Endodermal cell (in vitro differentiated cells): ENCODE results near the gene PTPRC. TPM values are rescaled to one million over a fixed set of nuclear protein-coding genes. Genes with fewer than 3 reads are reported as not detected.

ENCODE experiments used
- DNase-seq: peaks from one replicate; pipeline ENCODE4 v3.0.0-alpha.2; 2017
- H3K27ac ChIP-seq: 2 replicates; pipeline ENCODE4 v1.5.1; 2013; ENCODE audit warnings: mild to moderate bottlenecking, low read depth, low read length, moderate library complexity
- H3K27me3 ChIP-seq: 2 replicates; pipeline ENCODE4 v1.6.1; 2013; ENCODE audit warnings: mild to moderate bottlenecking, low read length, moderate library complexity; ENCODE audit not compliant: insufficient read depth, control insufficient read depth, poor library complexity, severe bottlenecking
- H3K36me3 ChIP-seq: 2 replicates; pipeline ENCODE4 v1.7.0; 2013; ENCODE audit warnings: mild to moderate bottlenecking, low read length, moderate library complexity; ENCODE audit not compliant: control insufficient read depth, insufficient read depth
- H3K4me1 ChIP-seq: one replicate; pipeline ENCODE4 v1.7.0; 2013; ENCODE audit warnings: low read length; ENCODE audit not compliant: control insufficient read depth, insufficient read depth
- H3K4me3 ChIP-seq: 2 replicates; pipeline ENCODE4 v1.5.1; 2013; ENCODE audit warnings: mild to moderate bottlenecking, low read length, moderate library complexity
- H3K9ac ChIP-seq: 2 replicates; pipeline ENCODE4 v1.6.1; 2013; ENCODE audit warnings: mild to moderate bottlenecking, low read length, moderate library complexity; ENCODE audit not compliant: poor library complexity, severe bottlenecking; ENCODE audit errors: extremely low read depth
- H3K9me3 ChIP-seq: 2 replicates; pipeline ENCODE4 v1.6.1; 2013; ENCODE audit warnings: mild to moderate bottlenecking, low read length, moderate library complexity; ENCODE audit not compliant: control insufficient read depth
- H3K27ac Mint-ChIP-seq: 2 replicates; pipeline ENCODE4 v1.8.0; 2020; ENCODE audit warnings: mixed read lengths
- H3K27me3 Mint-ChIP-seq: 2 replicates; pipeline ENCODE4 v1.8.0; 2021; ENCODE audit warnings: mild to moderate bottlenecking, mixed read lengths; ENCODE audit not compliant: insufficient read depth
- H3K36me3 Mint-ChIP-seq: 2 replicates; pipeline ENCODE4 v1.8.0; 2020; ENCODE audit warnings: low read depth, mixed read lengths
- H3K4me1 Mint-ChIP-seq: 2 replicates; pipeline ENCODE4 v1.8.0; 2020; ENCODE audit warnings: mixed read lengths
- H3K4me3 Mint-ChIP-seq: 2 replicates; pipeline ENCODE4 v1.8.0; 2020; ENCODE audit warnings: mild to moderate bottlenecking, moderate library complexity, mixed read lengths
- H3K9me3 Mint-ChIP-seq: 2 replicates; pipeline ENCODE4 v1.8.0; 2020; ENCODE audit warnings: mild to moderate bottlenecking, mixed read lengths
- WGBS, 2 experiments: methylation state at CpG; one replicate each; pipeline versions ENCODE4 v1.1.5 to v1.1.7; 2013; ENCODE audit warnings: missing lambda C conversion rate in 2 of 2, mixed read lengths in 1 of 2; ENCODE audit not compliant: insufficient coverage in 1 of 2, insufficient read length in 1 of 2; 5-methylcytosine and 5-hydroxymethylcytosine counted together
- total RNA-seq, 2 donors: library from RNA; stranded (reverse); fragmentation: NEBNext Ultra II Directional in 1 of 2; extraction: Animal tissue kit (Norgen Biotek cat#: 25700) in 1 of 2; gene quantifications; 2 replicates in 1 of 2; 3 replicates in 1 of 2; pipeline ENCODE4 v1.2.1, GENCODE V29; 2021
- TF ChIP-seq, protein P1 (sequence below): fragments of 200-600 bp; sonication (generic); conservative IDR thresholded peaks from 2 replicates; pipeline ENCODE4 v1.5.0; 2021; ENCODE audit warnings: antibody characterized with exemption, mild to moderate bottlenecking

PTPRC gene
- total RNA-seq, 2 donors from 2014 or later: 0.11 TPM; not detected in 1

DNA sequence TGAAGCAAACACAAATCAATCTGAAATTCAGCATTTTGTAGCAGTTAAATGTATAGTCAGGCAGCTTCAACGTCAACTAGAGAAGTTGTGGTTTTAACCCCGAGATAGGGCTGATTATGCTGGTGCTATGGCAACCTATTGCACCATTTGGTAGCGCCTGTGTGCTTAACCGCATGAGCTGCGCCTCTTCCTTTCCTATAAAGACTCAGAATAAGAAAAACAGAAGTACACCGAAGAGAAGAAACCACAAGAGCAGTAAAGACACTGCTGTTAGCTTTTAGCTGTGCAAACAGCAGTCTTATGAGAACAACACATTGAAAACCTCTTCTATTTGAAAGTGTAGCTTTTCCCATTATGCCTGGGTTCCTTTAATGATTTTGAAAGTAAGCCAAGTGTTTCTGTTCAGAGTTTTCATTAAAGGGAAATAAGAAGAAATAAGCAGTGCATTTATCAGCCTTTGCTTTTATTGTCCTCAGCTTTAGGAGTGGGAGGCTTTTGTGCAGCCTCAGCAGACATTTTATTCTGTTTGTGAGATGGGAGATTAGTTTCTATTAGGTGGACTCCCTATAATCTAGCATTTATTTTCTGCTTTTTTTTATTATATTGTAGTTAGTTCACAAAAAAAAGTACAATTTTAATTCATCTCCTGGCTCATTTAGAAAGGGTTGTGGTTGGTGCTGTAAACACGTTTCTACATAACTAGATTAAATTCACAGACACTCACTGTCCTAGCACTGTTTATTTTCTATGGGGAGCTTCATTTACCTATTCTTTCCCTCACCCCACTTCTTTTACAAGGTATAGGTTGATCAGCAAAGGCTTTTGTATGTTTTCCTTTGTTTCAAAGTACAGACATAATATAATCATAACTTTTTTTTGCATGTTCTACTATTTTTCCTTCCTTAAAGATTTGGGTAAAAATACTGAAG lies 43.3 kb downstream of the PTPRC start:
- no peak overlapping the region for H3K9ac ChIP-seq
- no peak overlapping the region for H3K4me3 Mint-ChIP-seq

DNA sequence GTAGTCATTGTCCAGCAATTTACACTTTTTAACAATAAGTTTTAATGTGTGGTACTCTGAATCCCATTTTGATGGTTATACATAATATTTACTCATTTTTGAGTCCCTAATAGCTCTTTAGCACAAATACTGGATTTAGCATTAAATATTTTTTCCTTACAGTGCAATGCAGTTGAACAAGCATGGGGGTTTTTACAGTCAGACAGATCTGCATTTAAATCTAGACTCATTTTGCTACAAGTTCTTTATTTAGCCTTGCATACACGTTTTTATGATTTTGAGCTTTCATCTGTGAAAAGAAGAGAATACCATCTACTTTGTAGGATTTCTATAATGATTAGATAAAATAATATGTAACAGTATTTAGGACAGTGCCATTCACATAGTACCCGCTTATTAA lies 44.0 kb downstream of the PTPRC start:
- peak overlapping the region; percentile 94 for H3K27ac ChIP-seq
- TF ChIP-seq, protein P1, sequence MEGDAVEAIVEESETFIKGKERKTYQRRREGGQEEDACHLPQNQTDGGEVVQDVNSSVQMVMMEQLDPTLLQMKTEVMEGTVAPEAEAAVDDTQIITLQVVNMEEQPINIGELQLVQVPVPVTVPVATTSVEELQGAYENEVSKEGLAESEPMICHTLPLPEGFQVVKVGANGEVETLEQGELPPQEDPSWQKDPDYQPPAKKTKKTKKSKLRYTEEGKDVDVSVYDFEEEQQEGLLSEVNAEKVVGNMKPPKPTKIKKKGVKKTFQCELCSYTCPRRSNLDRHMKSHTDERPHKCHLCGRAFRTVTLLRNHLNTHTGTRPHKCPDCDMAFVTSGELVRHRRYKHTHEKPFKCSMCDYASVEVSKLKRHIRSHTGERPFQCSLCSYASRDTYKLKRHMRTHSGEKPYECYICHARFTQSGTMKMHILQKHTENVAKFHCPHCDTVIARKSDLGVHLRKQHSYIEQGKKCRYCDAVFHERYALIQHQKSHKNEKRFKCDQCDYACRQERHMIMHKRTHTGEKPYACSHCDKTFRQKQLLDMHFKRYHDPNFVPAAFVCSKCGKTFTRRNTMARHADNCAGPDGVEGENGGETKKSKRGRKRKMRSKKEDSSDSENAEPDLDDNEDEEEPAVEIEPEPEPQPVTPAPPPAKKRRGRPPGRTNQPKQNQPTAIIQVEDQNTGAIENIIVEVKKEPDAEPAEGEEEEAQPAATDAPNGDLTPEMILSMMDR: no peak
- no peaks in the 10 kb centered on the region for H3K9me3 Mint-ChIP-seq
- no peak overlapping the region for H3K4me3 ChIP-seq
- no peaks in the 10 kb centered on the region for H3K36me3 ChIP-seq
- H3K27me3 Mint-ChIP-seq: no peaks in the 10 kb centered on the region
- no peak for DNase-seq
- peaks cover 13% of the 10 kb centered on the region for H3K4me1 Mint-ChIP-seq
- H3K36me3 Mint-ChIP-seq: no peaks in the 10 kb centered on the region
- no peak overlapping the region for H3K4me3 Mint-ChIP-seq
- H3K9ac ChIP-seq: no peak overlapping the region
- no peaks in the 10 kb centered on the region for H3K9me3 ChIP-seq
- no peak overlapping the region for H3K27ac Mint-ChIP-seq
- H3K27me3 ChIP-seq: no peaks in the 10 kb centered on the region
- 75% methylated on average over 2 of the region's 2 CpGs; no CpG with 5 or more reads in 1 of the 2 experiments for WGBS, 2 experiments
- H3K4me1 ChIP-seq: no peaks in the 10 kb centered on the region

More for the DNA sequence above, 43.3 kb downstream of the PTPRC start:
- 63 to 75% methylated on average over 6 to 7 of the region's 7 CpGs for WGBS, 2 experiments
- Histone ChIP-seq H3K9me3 (no peaks in the 10 kb centered on the region), H3K4me3 (no peak overlapping the region), H3K36me3 (no peaks in the 10 kb centered on the region), H3K27me3 (no peaks in the 10 kb centered on the region), H3K4me1 (no peaks in the 10 kb centered on the region), H3K27ac (peak overlapping the region; percentile 94)
- H3K36me3 Mint-ChIP-seq: no peaks in the 10 kb centered on the region
- no peak for DNase-seq
- H3K4me1 Mint-ChIP-seq: peaks cover 13% of the 10 kb centered on the region
- peak overlapping the region; percentile 67 for H3K27ac Mint-ChIP-seq
- TF ChIP-seq, protein P1: no peak
- H3K27me3 Mint-ChIP-seq: no peaks in the 10 kb centered on the region
- no peaks in the 10 kb centered on the region for H3K9me3 Mint-ChIP-seq

DNA sequence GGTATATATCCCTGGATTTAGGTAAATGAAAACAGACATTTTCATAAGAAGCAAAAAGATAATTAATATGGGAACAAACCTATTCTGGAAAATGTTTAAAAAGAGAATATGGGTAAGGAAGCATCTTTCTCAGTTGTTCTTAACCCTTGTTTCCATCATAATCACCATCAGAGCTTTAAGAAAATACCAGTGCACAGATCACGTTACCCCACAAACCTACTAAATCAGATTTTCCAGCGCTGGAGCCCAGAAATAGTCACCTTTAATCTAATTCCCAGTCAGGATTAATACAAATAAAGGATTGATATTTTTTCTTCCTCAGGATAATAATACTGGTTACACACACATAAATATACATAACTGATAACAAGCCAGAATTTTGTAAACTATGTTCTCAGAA lies 44.6 kb downstream of the PTPRC start:
- no peak overlapping the region for H3K4me3 ChIP-seq
- H3K36me3 ChIP-seq: no peaks in the 10 kb centered on the region
- no peaks in the 10 kb centered on the region for H3K36me3 Mint-ChIP-seq
- WGBS, 2 experiments: 93 to 100% methylated on average over 2 of the region's 2 CpGs
- H3K27me3 Mint-ChIP-seq: no peaks in the 10 kb centered on the region
- H3K9me3 Mint-ChIP-seq: no peaks in the 10 kb centered on the region
- H3K9me3 ChIP-seq: no peaks in the 10 kb centered on the region
- H3K27ac ChIP-seq: no peak overlapping the region
- no peaks in the 10 kb centered on the region for H3K4me1 ChIP-seq
- peaks cover 13% of the 10 kb centered on the region for H3K4me1 Mint-ChIP-seq
- H3K4me3 Mint-ChIP-seq: no peak overlapping the region
- H3K9ac ChIP-seq: no peak overlapping the region
- no peaks in the 10 kb centered on the region for H3K27me3 ChIP-seq
- no peak for DNase-seq
- H3K27ac Mint-ChIP-seq: no peak overlapping the region
- TF ChIP-seq, protein P1: no peak
